Measurements from ENCODE around the gene PRDM16.

DNA sequence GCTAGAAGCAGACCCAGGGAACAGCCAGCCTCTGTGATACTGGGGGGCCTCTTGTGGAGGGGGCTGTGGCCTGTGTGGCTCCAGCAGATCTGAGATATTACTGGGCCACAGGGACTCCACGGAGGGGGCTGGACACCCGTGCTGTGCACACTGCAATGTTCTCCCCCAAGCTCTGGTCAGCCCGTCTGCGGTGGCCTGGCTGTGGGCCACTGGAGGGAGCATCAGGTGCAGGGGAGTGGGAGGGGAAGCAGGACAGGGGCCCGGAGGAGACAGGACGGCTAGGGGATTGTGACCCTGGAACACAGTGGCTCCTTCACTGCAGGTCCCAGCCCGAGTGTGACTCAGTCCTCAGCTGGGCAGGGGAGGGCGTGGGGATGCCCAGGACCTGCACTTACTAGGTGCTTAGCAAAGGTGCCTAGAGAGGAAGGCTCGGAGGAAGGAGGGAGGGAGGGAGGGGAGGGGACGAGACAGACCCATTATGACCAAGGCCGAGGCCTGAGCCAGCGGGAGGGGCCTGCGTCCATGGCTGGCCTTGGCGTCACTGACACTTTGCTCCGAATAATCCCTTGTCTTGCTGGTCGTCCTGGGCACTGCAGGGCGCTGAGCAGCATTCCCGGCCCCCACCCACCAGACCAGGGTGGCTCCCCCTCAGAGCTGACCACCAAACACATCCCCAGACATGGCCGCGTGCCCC lies 44.2 kb downstream of the PRDM16 start:
- no peak for TF ChIP-seq SMC3 (conservative IDR thresholded peaks at IDR 0.05; ENCODE audit: poor library complexity)
- TF ChIP-seq, protein P1, sequence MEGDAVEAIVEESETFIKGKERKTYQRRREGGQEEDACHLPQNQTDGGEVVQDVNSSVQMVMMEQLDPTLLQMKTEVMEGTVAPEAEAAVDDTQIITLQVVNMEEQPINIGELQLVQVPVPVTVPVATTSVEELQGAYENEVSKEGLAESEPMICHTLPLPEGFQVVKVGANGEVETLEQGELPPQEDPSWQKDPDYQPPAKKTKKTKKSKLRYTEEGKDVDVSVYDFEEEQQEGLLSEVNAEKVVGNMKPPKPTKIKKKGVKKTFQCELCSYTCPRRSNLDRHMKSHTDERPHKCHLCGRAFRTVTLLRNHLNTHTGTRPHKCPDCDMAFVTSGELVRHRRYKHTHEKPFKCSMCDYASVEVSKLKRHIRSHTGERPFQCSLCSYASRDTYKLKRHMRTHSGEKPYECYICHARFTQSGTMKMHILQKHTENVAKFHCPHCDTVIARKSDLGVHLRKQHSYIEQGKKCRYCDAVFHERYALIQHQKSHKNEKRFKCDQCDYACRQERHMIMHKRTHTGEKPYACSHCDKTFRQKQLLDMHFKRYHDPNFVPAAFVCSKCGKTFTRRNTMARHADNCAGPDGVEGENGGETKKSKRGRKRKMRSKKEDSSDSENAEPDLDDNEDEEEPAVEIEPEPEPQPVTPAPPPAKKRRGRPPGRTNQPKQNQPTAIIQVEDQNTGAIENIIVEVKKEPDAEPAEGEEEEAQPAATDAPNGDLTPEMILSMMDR (IDR thresholded peaks at IDR 0.05; ENCODE audit: poor library complexity, severe bottlenecking): no peak

Measured in neural cell (in vitro differentiated cells).